ENCODE data around the gene TUBB6.

TUBB6 gene

GRCh38 chr18:12296457-12296856 is 11.6 kb upstream of the TUBB6 start:
- H3K79me2 ChIP-seq (ENCODE audit: low read length) = no peaks in the 10 kb centered on the region
- no peaks in the 10 kb centered on the region for H3K4me1 ChIP-seq (ENCODE audit: low read length)
- no peaks in the 10 kb centered on the region; the same call in 1 of the 2 replicates for H3K27me3 ChIP-seq (ENCODE audit: low read depth, low read length)
- H3K36me3 ChIP-seq (replicated peaks; ENCODE audit: low read depth, low read length) = no peaks in the 10 kb centered on the region
- no peak overlapping the region for H3K4me2 ChIP-seq (ENCODE audit: low read length)
- no peak overlapping the region for H2AFZ ChIP-seq (ENCODE audit: low read depth, low read length)
- H3K27ac ChIP-seq (ENCODE audit: low read length) = no peak overlapping the region
- no peak overlapping the region for H3K4me3 ChIP-seq (ENCODE audit: low read length)
- H3K9ac ChIP-seq (ENCODE audit: low read length) = no peak overlapping the region
- H3K9me3 ChIP-seq (ENCODE audit: insufficient read depth, low read length) = no peaks in the 10 kb centered on the region
- H4K20me1 ChIP-seq (ENCODE audit: insufficient read depth, low read length) = no peaks in the 10 kb centered on the region
- TF ChIP-seq CTCF (IDR thresholded peaks at IDR 0.05; ENCODE audit: low read depth, low read length) = no peak
- no peak for TF ChIP-seq EZH2phosphoT487 (IDR thresholded peaks at IDR 0.05; ENCODE audit: low read depth)

- Histone ChIP-seq H3K4me2 (ENCODE audit: low read length) (no peak overlapping the region), H3K36me3 (replicated peaks; ENCODE audit: low read depth, low read length) (no peaks in the 10 kb centered on the region), H3K27ac (ENCODE audit: low read length) (no peak overlapping the region), H3K27me3 (ENCODE audit: low read depth, low read length) (no peaks in the 10 kb centered on the region; the same call in 1 of the 2 replicates), H3K9ac (ENCODE audit: low read length) (no peak overlapping the region), H3K4me1 (ENCODE audit: low read length) (no peaks in the 10 kb centered on the region), H3K4me3 (ENCODE audit: low read length) (no peak overlapping the region), H3K9me3 (ENCODE audit: insufficient read depth, low read length) (no peaks in the 10 kb centered on the region), H2AFZ (ENCODE audit: low read depth, low read length) (no peak overlapping the region), H3K79me2 (ENCODE audit: low read length) (no peaks in the 10 kb centered on the region), H4K20me1 (ENCODE audit: insufficient read depth, low read length) (no peaks in the 10 kb centered on the region)
- TF ChIP-seq EZH2phosphoT487 (IDR thresholded peaks at IDR 0.05; ENCODE audit: low read depth) (no peak), CTCF (IDR thresholded peaks at IDR 0.05; ENCODE audit: low read depth, low read length) (no peak)
Observed at GRCh38 chr18:12299862-12300261, 8.2 kb upstream of the TUBB6 start.

GRCh38 chr18:12301263-12302005 is 6.6 kb upstream of the TUBB6 start:
- Histone ChIP-seq H4K20me1 (ENCODE audit: insufficient read depth, low read length) (no peaks in the 10 kb centered on the region), H3K27ac (ENCODE audit: low read length) (no peak overlapping the region), H3K4me2 (ENCODE audit: low read length) (no peak overlapping the region), H3K4me3 (ENCODE audit: low read length) (no peak overlapping the region), H3K79me2 (ENCODE audit: low read length) (no peaks in the 10 kb centered on the region), H2AFZ (ENCODE audit: low read depth, low read length) (no peak overlapping the region), H3K36me3 (replicated peaks; ENCODE audit: low read depth, low read length) (no peaks in the 10 kb centered on the region), H3K9ac (ENCODE audit: low read length) (no peak overlapping the region), H3K27me3 (ENCODE audit: low read depth, low read length) (no peaks in the 10 kb centered on the region; the same call in 1 of the 2 replicates), H3K9me3 (ENCODE audit: insufficient read depth, low read length) (no peaks in the 10 kb centered on the region), H3K4me1 (ENCODE audit: low read length) (no peaks in the 10 kb centered on the region)
- TF ChIP-seq EZH2phosphoT487 (IDR thresholded peaks at IDR 0.05; ENCODE audit: low read depth) (no peak), CTCF (IDR thresholded peaks at IDR 0.05; ENCODE audit: low read depth, low read length) (no peak)

- Histone ChIP-seq H3K27me3 (ENCODE audit: low read depth, low read length) (no peaks in the 10 kb centered on the region; the same call in 1 of the 2 replicates), H3K4me2 (ENCODE audit: low read length) (no peak overlapping the region), H3K9ac (ENCODE audit: low read length) (no peak overlapping the region), H4K20me1 (ENCODE audit: insufficient read depth, low read length) (no peaks in the 10 kb centered on the region), H3K4me1 (ENCODE audit: low read length) (no peaks in the 10 kb centered on the region), H3K4me3 (ENCODE audit: low read length) (no peak overlapping the region), H3K27ac (ENCODE audit: low read length) (no peak overlapping the region), H3K36me3 (replicated peaks; ENCODE audit: low read depth, low read length) (no peaks in the 10 kb centered on the region), H3K9me3 (ENCODE audit: insufficient read depth, low read length) (no peaks in the 10 kb centered on the region), H2AFZ (ENCODE audit: low read depth, low read length) (no peak overlapping the region), H3K79me2 (ENCODE audit: low read length) (no peaks in the 10 kb centered on the region)
- no peak for TF ChIP-seq EZH2phosphoT487 (IDR thresholded peaks at IDR 0.05; ENCODE audit: low read depth)
- TF ChIP-seq CTCF (IDR thresholded peaks at IDR 0.05; ENCODE audit: low read depth, low read length) = no peak
Observed at GRCh38 chr18:12302391-12303147, 5.5 kb upstream of the TUBB6 start.

All from OCI-LY3 (cell line).